HepG2 (cell line): ENCODE data around the gene SRSF6. TPM values are rescaled to one million over a fixed set of nuclear protein-coding genes. Genes with fewer than 3 reads are reported as not detected.
A peak's percentile ranks its signal among the peaks of the same experiment; 100 is the strongest.

Experiments used
- ATF7 ChIP-seq, 2 experiments: fragments of 450-650 bp in 1 of 2; sonication (generic) in 1 of 2; formaldehyde crosslinking in 1 of 2; IDR thresholded peaks; 2 replicates each; pipeline versions ENCODE4 v1.4.0 to v1.6.1; 2016 to 2020; ENCODE audit warnings: antibody characterized with exemption in 1 of 2, mild to moderate bottlenecking in 1 of 2, missing genetic modification reagents in 1 of 2
- CHD2 ChIP-seq: IDR thresholded peaks from 2 replicates; pipeline ENCODE4 v1.6.1; 2011; ENCODE audit warnings: low read depth, low read length, improper control_type of control experiment
- CREB1 ChIP-seq, 2 experiments: fragments of 450-650 bp in 1 of 2; IDR thresholded peaks; 2 replicates each; pipeline ENCODE4 v1.6.1; 2016 to 2017; ENCODE audit warnings: control low read depth in 1 of 2, mild to moderate bottlenecking in 1 of 2, missing compliant biosample characterization in 1 of 2, missing genetic modification characterization in 1 of 2
- FOSL1 ChIP-seq: sonication (generic); formaldehyde crosslinking; IDR thresholded peaks from 2 replicates; pipeline ENCODE4 v1.9.0; 2021; ENCODE audit warnings: missing genetic modification reagents, borderline replicate concordance
- GRHL1 ChIP-seq: sonication (generic); formaldehyde crosslinking; conservative IDR thresholded peaks from 2 replicates; pipeline ENCODE4 v1.8.0; 2022; ENCODE audit warnings: missing genetic modification reagents
- JUN ChIP-seq: sonication (generic); formaldehyde crosslinking; IDR thresholded peaks from 2 replicates; pipeline ENCODE4 v1.4.0; 2020; ENCODE audit warnings: mild to moderate bottlenecking, missing genetic modification reagents
- KAT2B ChIP-seq: fragments of 150-350 bp; IDR thresholded peaks from 2 replicates; pipeline ENCODE4 v1.6.1; 2014; ENCODE audit warnings: low read depth, low read length, borderline replicate concordance
- MED8 ChIP-seq: sonication (generic); formaldehyde crosslinking; IDR thresholded peaks from 2 replicates; pipeline ENCODE4 v1.8.1; 2023; ENCODE audit warnings: mild to moderate bottlenecking, missing genetic modification reagents; ENCODE audit not compliant: insufficient replicate concordance
- MTF2 ChIP-seq: sonication (generic); formaldehyde crosslinking; IDR thresholded peaks from 2 replicates; pipeline ENCODE4 v1.5.0; 2020; ENCODE audit warnings: missing genetic modification reagents, borderline replicate concordance
- PTBP1 ChIP-seq: fragments of 200-400 bp; formaldehyde crosslinking; IDR thresholded peaks from 2 replicates; pipeline ENCODE4 v1.6.1; 2018; ENCODE audit warnings: low read length, low read depth; ENCODE audit not compliant: poor library complexity, severe bottlenecking
- RNF219 ChIP-seq: sonication (generic); formaldehyde crosslinking; IDR thresholded peaks from 2 replicates; pipeline ENCODE4 v1.5.0; 2020; ENCODE audit warnings: mild to moderate bottlenecking, missing genetic modification reagents
- SP4 ChIP-seq: sonication (generic); formaldehyde crosslinking; IDR thresholded peaks from 2 replicates; pipeline ENCODE4 v1.8.1; 2023; ENCODE audit warnings: mild to moderate bottlenecking, missing genetic modification reagents
- ZNF510 ChIP-seq: sonication (generic); formaldehyde crosslinking; IDR thresholded peaks from 2 replicates; pipeline ENCODE4 v1.4.0; 2020; ENCODE audit warnings: low read depth, mild to moderate bottlenecking, missing genetic modification reagents
- ZNF605 ChIP-seq: sonication (generic); formaldehyde crosslinking; IDR thresholded peaks from 2 replicates; pipeline ENCODE4 v1.8.0; 2022; ENCODE audit warnings: mild to moderate bottlenecking, missing genetic modification reagents
- ZNF792 ChIP-seq: IDR thresholded peaks from 2 replicates; pipeline ENCODE4 v1.6.1; 2016
- ZNF878 ChIP-seq: sonication (generic); formaldehyde crosslinking; IDR thresholded peaks from 2 replicates; pipeline ENCODE4 v1.8.1; 2023; ENCODE audit warnings: mild to moderate bottlenecking, missing genetic modification reagents, moderate library complexity
- polyA plus RNA-seq, 8 experiments: library from polyadenylated mRNA; depleted of rRNA in 3 of 8; stranded (reverse) in 7 of 8; unstranded in 1 of 8; fragments of >200 nt; fragmentation: Illumina TruSeq in 4 of 8; extraction: Trizol in 4 of 8; gene quantifications; 2 replicates each; pipeline versions ENCODE4 v1.2.1 to v1.2.3, GENCODE V29; 2011 to 2016; ENCODE audit warnings: low read depth in 4 of 8, missing spikeins in 1 of 8, mixed read lengths in 1 of 8; ENCODE audit not compliant: insufficient read depth in 1 of 8
- total RNA-seq, 5 experiments: library from RNA; depleted of rRNA; stranded (reverse); fragments of >200 nt; fragmentation: Illumina TruSeq; extraction: Trizol; gene quantifications; 2 replicates each; pipeline ENCODE4 v1.2.3, GENCODE V29; 2016; ENCODE audit warnings: low read depth in 1 of 5
- TF ChIP-seq, protein P1 (sequence below): IDR thresholded peaks from 2 replicates; pipeline ENCODE4 v1.6.1; 2016; ENCODE audit warnings: missing compliant biosample characterization, missing genetic modification reagents, borderline replicate concordance
- TF ChIP-seq, protein P2 (sequence below), 2 experiments: fragments of 450-650 bp in 1 of 2; sonication (generic) in 1 of 2; formaldehyde crosslinking; IDR thresholded peaks; 2 replicates each; pipeline versions ENCODE4 v1.5.0 to v1.8.0; 2020 to 2022; ENCODE audit warnings: mild to moderate bottlenecking in 1 of 2, missing genetic modification reagents in 1 of 2
- TF ChIP-seq, protein P3 (sequence below): sonication (generic); formaldehyde crosslinking; IDR thresholded peaks from 2 replicates; pipeline ENCODE4 v1.4.0; 2020; ENCODE audit warnings: missing genetic modification reagents, borderline replicate concordance

SRSF6 gene
- total and polyA plus RNA-seq, 2 of the 13 experiments (the other 11 are each of a cell fraction or from before 2014, with no cell fraction given) = 156 to 194 TPM

DNA sequence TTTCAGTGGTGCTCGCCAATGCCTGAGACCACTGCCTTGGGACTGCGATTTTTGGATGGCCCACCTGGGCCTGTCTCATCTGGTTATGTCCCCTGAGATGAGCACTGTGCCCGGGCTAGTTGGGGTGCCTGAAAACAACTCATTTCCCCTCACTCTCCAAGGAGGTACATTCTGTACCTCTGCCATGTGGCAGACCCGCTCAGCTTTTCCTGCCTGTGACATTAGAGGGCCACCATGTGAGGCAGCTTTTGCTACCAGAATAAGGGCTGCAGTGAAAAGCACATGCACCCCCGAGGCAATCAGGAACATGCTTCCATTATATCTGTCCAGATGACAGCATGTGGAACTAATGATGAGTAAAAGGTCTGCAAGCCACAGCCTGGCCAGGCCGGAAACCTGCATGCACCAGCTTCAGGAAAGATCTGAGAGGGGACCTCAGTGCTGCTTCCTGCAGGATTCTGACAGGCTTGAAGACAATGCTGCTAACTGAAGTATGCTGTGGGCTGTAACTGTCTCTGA, 11.3 kb upstream of the SRSF6 start (continued):
- TF ChIP-seq RNF219 = no peak
- TF ChIP-seq ZNF878 (CRISPR knock-in tag) = no peak
- TF ChIP-seq FOSL1 (CRISPR knock-in tag) = no peak
- no peak for TF ChIP-seq MED8 (CRISPR knock-in tag)
- TF ChIP-seq, protein P1, sequence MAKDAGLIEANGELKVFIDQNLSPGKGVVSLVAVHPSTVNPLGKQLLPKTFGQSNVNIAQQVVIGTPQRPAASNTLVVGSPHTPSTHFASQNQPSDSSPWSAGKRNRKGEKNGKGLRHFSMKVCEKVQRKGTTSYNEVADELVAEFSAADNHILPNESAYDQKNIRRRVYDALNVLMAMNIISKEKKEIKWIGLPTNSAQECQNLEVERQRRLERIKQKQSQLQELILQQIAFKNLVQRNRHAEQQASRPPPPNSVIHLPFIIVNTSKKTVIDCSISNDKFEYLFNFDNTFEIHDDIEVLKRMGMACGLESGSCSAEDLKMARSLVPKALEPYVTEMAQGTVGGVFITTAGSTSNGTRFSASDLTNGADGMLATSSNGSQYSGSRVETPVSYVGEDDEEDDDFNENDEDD (CRISPR knock-in tag) = no peak
- peak; percentile 73 for TF ChIP-seq ZNF605 (CRISPR knock-in tag)
- no peak for TF ChIP-seq JUN (CRISPR knock-in tag)
- TF ChIP-seq ATF7 (IDR thresholded peaks at IDR 0.05) = no peak
- TF ChIP-seq ATF7 (CRISPR knock-in tag; IDR thresholded peaks at IDR 0.05) = no peak
- no peak for TF ChIP-seq CREB1 (IDR thresholded peaks at IDR 0.05)
- TF ChIP-seq CREB1 (CRISPR knock-in tag; IDR thresholded peaks at IDR 0.05) = no peak
- TF ChIP-seq, protein P2, sequence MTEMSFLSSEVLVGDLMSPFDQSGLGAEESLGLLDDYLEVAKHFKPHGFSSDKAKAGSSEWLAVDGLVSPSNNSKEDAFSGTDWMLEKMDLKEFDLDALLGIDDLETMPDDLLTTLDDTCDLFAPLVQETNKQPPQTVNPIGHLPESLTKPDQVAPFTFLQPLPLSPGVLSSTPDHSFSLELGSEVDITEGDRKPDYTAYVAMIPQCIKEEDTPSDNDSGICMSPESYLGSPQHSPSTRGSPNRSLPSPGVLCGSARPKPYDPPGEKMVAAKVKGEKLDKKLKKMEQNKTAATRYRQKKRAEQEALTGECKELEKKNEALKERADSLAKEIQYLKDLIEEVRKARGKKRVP (CRISPR knock-in tag; IDR thresholded peaks at IDR 0.05) = no peak
- TF ChIP-seq GRHL1 = no peak
- no peak for TF ChIP-seq MTF2
- TF ChIP-seq PTBP1 = no peak
- TF ChIP-seq, protein P3, sequence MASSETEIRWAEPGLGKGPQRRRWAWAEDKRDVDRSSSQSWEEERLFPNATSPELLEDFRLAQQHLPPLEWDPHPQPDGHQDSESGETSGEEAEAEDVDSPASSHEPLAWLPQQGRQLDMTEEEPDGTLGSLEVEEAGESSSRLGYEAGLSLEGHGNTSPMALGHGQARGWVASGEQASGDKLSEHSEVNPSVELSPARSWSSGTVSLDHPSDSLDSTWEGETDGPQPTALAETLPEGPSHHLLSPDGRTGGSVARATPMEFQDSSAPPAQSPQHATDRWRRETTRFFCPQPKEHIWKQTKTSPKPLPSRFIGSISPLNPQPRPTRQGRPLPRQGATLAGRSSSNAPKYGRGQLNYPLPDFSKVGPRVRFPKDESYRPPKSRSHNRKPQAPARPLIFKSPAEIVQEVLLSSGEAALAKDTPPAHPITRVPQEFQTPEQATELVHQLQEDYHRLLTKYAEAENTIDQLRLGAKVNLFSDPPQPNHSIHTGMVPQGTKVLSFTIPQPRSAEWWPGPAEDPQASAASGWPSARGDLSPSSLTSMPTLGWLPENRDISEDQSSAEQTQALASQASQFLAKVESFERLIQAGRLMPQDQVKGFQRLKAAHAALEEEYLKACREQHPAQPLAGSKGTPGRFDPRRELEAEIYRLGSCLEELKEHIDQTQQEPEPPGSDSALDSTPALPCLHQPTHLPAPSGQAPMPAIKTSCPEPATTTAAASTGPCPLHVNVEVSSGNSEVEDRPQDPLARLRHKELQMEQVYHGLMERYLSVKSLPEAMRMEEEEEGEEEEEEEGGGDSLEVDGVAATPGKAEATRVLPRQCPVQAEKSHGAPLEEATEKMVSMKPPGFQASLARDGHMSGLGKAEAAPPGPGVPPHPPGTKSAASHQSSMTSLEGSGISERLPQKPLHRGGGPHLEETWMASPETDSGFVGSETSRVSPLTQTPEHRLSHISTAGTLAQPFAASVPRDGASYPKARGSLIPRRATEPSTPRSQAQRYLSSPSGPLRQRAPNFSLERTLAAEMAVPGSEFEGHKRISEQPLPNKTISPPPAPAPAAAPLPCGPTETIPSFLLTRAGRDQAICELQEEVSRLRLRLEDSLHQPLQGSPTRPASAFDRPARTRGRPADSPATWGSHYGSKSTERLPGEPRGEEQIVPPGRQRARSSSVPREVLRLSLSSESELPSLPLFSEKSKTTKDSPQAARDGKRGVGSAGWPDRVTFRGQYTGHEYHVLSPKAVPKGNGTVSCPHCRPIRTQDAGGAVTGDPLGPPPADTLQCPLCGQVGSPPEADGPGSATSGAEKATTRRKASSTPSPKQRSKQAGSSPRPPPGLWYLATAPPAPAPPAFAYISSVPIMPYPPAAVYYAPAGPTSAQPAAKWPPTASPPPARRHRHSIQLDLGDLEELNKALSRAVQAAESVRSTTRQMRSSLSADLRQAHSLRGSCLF (CRISPR knock-in tag) = no peak
- no peak for TF ChIP-seq ZNF792
- no peak for TF ChIP-seq SP4 (CRISPR knock-in tag)
- TF ChIP-seq CHD2 = no peak
- TF ChIP-seq KAT2B = no peak
- no peak for TF ChIP-seq ZNF510
